GM19043 (cell line): Measurements from ENCODE around the gene KRTAP10-6.
"Not testable (repeated sequence)": the region's sequence is repeated elsewhere in the genome, so short reads cannot be mapped to it uniquely, and the experiment has no call there.

ENCODE experiments used
- ATAC-seq: cut with Tn5 transposase; IDR thresholded peaks from one replicate; pipeline ENCODE4 v1.9.1; 2021; ENCODE audit warnings: low read depth; ENCODE audit not compliant: unreplicated experiment

Gene KRTAP10-6

GRCh38 chr21:44579833-44580144, 12.5 kb downstream of the KRTAP10-6 start:
- no peak for ATAC-seq

GRCh38 chr21:44579056-44579832, 13.1 kb downstream of the KRTAP10-6 start:
- ATAC-seq: no peak

DNA sequence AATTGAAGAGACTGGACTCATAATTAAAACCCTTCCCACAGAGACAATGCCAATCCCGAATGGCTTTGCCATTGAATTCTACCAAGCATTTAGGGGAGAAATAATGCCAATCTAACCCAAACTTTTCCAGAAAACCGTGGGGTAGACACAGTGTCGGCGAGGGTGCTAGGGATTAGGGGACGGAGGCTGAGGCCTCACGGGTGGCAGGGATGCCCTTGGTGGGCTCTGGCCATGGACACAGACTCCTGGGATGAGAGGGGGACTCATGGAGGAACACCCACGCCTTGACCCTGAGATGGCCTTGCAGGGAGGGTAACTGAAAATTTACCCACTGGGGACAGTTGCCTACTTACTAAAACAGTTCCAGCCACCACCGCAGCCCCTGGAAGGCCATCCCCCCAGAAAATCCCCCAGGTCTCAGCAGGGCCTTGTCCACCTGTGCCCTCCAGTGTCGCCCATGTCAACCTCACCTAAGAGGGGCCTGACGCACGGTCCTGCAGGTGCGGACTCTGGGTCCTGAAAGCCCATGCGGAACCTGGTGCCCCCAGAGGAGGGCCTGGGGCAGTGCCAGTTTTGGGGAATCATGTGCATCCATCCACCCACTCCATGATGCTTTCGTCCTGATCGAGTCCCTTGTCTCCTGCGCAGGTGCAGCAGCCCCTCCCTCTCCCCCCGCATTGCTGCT, 13.8 kb downstream of the KRTAP10-6 start:
- ATAC-seq: no peak

DNA sequence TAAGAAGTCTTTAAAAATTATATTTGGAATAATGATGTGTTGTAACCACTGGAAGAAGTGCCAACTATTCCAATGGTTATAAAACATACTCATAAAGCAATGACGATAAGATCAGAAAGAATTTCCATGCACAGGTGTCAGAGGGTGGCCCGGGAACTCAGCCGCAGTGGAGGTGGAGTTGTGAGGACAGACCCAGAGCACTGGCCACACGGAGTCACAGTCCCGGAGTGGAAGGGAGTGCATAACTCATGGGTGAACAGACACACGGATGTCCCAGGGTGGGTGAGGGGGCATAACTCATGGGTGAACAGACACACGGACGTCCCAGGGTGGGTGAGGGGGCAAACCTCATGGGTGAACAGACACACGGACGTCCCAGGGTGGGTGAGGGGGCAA, 16.3 kb downstream of the KRTAP10-6 start:
- ATAC-seq: no peak

DNA sequence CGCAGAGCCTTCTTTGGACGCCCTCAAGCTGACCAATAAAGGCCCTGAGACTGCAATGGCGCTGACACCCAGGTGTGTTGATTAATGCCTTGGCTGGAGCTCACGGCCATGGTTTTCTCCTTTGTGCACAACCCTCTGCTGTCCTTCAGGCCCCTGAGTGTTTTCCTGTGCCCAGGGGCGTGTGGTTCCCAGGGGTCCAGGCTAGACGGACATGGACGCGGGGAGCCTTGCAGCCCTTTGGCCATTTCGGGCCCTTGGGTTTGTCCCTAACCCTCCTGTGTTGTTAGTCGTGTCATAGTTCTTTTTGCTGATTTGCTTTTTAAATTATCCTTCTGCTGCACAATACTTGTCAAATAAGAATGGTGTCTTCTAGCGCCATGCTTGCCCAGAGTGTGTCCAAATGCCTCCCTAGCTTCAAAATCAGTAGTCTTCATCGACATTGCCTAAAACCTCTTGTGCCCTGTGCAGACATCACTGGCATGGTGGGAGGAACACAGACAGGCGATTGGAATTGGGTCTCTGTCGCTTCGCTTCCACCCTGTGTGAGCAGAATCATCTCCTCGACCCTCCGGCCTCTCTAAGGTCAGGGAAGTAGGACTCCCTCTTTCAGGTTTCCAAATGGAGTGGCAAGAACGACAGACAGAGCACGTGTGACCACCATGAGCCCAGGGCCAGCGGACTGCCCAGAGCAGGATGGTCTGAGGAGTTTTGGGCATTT, 16.8 kb downstream of the KRTAP10-6 start:
- ATAC-seq: no peak

DNA sequence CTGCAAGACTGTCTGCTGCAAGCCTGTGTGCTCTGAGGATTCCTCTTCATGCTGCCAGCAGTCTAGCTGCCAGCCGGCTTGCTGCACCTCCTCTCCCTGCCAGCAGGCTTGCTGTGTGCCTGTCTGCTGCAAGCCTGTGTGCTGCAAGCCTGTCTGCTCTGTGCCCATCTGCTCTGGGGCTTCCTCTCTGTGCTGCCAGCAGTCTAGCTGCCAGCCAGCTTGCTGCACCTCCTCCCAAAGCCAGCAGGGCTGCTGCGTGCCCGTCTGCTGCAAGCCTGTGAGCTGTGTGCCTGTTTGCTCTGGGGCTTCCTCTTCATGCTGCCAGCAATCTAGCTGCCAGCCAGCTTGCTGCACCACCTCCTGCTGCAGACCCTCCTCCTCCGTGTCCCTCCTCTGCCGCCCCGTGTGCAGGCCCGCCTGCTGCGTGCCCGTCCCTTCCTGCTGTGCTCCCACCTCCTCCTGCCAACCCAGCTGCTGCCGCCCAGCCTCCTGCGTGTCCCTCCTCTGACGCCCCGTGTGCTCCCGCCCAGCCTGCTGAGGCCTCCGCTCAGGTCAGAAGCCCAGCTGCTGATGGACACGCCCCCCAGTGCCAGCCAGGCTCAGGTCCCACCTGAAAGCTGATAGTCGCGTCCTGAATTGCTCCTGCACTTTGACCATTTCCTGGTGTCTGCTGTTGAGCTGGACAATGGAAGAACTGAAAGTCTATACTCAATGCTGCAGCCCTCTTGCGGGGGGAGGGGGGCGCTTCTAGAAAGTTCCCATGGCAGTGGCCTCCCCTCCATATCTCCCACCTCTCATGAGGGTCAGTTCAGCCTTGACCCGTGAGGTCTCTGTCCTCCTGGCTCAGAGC, 17.6 kb downstream of the KRTAP10-6 start:
- no peak for ATAC-seq

DNA sequence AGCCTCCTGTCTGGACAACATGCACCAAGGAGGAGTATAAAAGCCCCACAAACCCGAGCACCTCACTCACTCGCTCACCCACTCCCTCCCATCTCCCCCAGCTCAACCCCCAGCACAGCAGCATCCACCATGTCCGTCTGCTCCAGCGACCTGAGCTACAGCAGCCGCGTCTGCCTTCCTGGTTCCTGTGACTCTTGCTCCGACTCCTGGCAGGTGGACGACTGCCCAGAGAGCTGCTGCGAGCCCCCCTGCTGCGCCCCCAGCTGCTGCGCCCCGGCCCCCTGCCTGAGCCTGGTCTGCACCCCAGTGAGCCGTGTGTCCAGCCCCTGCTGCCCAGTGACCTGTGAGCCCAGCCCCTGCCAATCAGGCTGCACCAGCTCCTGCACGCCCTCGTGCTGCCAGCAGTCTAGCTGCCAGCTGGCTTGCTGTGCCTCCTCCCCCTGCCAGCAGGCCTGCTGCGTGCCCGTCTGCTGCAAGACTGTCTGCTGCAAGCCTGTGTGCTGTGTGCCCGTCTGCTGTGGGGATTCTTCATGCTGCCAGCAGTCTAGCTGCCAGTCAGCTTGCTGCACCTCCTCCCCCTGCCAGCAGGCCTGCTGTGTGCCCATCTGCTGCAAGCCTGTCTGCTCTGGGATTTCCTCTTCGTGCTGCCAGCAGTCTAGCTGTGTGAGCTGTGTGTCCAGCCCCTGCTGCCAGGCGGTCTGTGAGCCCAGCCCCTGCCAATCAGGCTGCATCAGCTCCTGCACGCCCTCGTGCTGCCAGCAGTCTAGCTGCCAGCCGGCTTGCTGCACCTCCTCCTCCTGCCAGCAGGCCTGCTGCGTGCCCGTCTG, 18.5 kb downstream of the KRTAP10-6 start, which contains the start of gene KRTAP10-4:
TSS of gene KRTAP10-4 (plus strand) at position 100 of the 827 bp plus-strand sequence. CDS start at position 130, 30 bp downstream.
- ATAC-seq: not testable (repeated sequence)

DNA sequence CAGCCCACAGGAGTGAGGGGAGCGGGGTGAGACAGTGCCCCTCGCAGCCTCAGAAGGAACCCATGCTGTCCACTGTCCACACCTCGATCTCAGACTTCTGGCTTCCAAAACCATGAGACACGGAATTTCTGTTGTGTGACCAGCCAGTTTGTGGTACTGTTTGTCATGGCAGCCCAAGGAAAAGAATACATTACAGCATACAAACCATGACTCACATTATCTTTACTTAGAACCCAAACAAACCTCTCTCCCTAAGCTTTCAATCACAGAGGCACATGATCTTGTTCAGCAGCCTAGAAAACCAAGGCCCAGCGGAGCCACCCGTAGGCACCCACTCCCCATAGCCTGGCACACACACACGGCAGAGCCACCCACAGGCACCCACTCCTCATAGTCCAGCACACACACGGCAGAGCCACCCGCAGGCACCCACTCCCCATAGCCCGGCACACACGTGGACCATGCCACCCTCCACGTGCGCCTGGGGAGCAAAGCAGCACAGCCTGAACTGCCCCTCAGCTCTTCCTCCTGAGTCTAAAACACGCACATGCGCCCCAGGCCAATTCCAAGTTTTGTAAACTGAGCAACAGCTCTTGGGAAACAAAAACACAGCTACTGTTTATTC, 19.2 kb downstream of the KRTAP10-6 start:
- ATAC-seq: no peak

- no peak for ATAC-seq
Measured at GRCh38 chr21:44571844-44572782, 20.2 kb downstream of the KRTAP10-6 start.

GRCh38 chr21:44571296-44571695, 21.0 kb downstream of the KRTAP10-6 start:
- no peak for ATAC-seq

DNA sequence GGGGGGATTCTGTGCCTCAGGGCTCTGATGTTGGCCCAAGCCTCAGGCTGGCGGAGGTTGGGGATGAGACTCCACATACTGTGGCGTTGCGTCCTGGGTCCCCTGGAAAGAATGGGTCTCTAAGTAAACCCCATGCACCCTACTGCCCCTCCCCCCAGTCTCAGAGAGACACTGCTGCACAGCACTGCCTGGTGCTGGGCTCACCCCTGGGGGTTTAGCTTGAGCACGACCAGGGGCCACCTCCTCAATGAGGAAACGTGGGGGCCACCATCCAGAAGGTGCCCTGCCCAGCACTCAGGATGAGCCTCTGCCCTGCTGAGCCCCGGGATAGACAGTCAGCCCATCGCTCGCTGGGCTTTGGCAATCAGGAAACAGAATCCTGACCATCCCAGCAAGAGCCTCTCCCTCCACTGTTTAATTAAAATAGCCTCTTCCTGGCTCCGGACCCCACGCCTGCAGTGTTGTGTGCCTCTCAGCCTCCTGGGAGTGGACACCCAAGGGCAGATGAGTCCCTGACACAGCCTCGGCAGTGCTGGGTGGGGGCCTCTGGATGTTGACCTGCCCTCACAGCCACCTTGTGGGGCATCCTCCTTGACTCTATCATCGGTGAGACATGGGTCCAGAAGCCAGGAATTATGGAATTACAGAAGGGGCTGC, 22.3 kb downstream of the KRTAP10-6 start:
- no peak for ATAC-seq

- no peak for ATAC-seq
Measured at GRCh38 chr21:44568667-44569556, 23.4 kb downstream of the KRTAP10-6 start.

GRCh38 chr21:44568261-44568660, 24.0 kb downstream of the KRTAP10-6 start:
- no peak for ATAC-seq

DNA sequence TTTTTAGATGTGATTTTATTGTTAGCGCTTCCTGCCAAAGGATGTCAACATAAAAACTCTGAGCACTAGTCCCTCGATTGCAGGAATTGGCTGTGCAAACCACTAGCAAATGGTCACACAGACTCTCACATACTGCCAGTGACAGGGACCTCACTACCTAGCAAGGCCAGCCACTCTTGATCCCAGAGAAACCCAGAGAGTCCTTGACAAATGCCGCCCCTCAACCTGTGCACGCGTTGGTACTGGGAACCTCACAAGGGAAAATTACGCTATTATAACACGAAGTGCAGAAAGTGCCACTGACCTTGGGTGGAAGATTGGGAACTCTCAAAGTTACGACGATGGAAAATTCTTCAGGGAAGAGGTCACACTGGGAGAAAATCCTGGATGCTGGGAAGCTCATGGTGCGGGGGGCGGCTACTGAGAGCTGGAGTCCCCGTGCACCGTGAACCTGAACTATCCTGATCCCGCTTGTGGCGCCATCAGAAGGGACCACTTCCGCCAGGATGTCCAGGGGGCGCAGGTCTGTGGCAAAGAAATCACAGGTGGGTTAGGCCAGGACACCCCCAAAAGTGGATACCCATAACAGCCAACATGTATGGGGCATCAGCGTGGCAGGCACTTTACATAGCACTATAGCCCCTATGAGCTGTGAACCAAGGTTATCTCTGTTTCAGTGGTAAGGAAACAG, 24.7 kb downstream of the KRTAP10-6 start:
- ATAC-seq: no peak

DNA sequence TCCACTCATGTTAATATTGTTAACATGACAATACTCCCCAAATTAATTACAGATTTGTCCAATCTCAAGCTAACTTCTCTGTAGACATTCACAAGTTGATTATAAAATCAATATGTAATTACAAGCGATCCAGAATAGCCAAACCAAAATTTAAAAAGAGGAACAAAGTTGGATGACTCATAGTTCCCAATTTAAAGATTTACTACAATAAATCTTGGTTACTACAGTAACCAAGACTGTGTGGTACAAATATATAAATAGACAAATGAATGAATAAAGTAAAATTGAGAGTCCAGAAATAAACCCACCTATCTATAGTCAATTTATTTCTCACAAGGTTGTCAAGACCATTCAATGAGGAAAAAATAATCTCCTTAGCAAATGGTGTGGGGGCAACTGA, 25.9 kb downstream of the KRTAP10-6 start:
- no peak for ATAC-seq
